CD14-positive monocyte (primary cell): ENCODE results near the gene KLK15. TPM values are rescaled to one million over a fixed set of nuclear protein-coding genes. Genes with fewer than 3 reads are reported as not detected.
A peak's percentile ranks its signal among the peaks of the same experiment; 100 is the strongest.

Experiments used
- DNase-seq, 3 donors: peaks; one replicate each; pipeline ENCODE4 v3.0.0-alpha.2; 2011 to 2022
- H2AFZ ChIP-seq: 2 replicates; pipeline ENCODE4 v1.6.0; 2012; ENCODE audit warnings: mild to moderate bottlenecking, low read depth, low read length, inconsistent platforms; ENCODE audit not compliant: insufficient read depth, poor library complexity, severe bottlenecking
- H3K27ac ChIP-seq, 2 donors: 1 replicate in 1 of 2; 2 replicates in 1 of 2; pipeline ENCODE4 v1.5.1; 2012 to 2013; ENCODE audit warnings: low read length in 2 of 2, control low read depth in 1 of 2, inconsistent platforms in 1 of 2, low read depth in 1 of 2, mild to moderate bottlenecking in 1 of 2
- H3K27me3 ChIP-seq, 2 donors: one replicate each; pipeline versions ENCODE4 v1.6.0 to v1.6.1; 2011 to 2013; ENCODE audit warnings: low read length in 2 of 2; ENCODE audit not compliant: control insufficient read depth in 2 of 2, insufficient read depth in 2 of 2
- H3K36me3 ChIP-seq, 2 donors: replicated peaks in 1 of 2; 1 replicate in 1 of 2; 2 replicates in 1 of 2; pipeline versions ENCODE4 v1.5.1 to v1.6.1; 2012 to 2013; ENCODE audit warnings: low read length in 2 of 2, control low read depth in 1 of 2, inconsistent platforms in 1 of 2, mild to moderate bottlenecking in 1 of 2; ENCODE audit not compliant: insufficient read depth in 2 of 2, control insufficient read depth in 1 of 2
- H3K4me1 ChIP-seq, 2 donors: 1 replicate in 1 of 2; 2 replicates in 1 of 2; pipeline versions ENCODE4 v1.5.1 to v1.6.1; 2012 to 2013; ENCODE audit warnings: low read length in 2 of 2, control low read depth in 1 of 2, inconsistent platforms in 1 of 2, mild to moderate bottlenecking in 1 of 2, moderate library complexity in 1 of 2; ENCODE audit not compliant: insufficient read depth in 2 of 2, control insufficient read depth in 1 of 2
- H3K4me2 ChIP-seq: replicated peaks from 2 replicates; pipeline ENCODE3; 2012; ENCODE audit warnings: low read length, moderate library complexity, mild to moderate bottlenecking; ENCODE audit not compliant: poor library complexity, severe bottlenecking; ENCODE audit errors: extremely low read depth
- H3K4me3 ChIP-seq, 3 experiments: fragments of 200-600 bp in 1 of 3; sonication (generic) in 1 of 3; replicated peaks in 1 of 3; 1 replicate in 2 of 3; 2 replicates in 1 of 3; pipeline ENCODE4 v1.5.1; 2011 to 2013; ENCODE audit warnings: low read length in 3 of 3, mild to moderate bottlenecking in 3 of 3, control low read depth in 2 of 3, low read depth in 2 of 3, inconsistent platforms in 1 of 3, moderate library complexity in 1 of 3
- H3K79me2 ChIP-seq: 2 replicates; pipeline ENCODE4 v1.6.0; 2012; ENCODE audit warnings: mild to moderate bottlenecking, control low read depth, inconsistent platforms, low read length, moderate library complexity; ENCODE audit not compliant: insufficient read depth
- H3K9ac ChIP-seq: 2 replicates; pipeline ENCODE4 v1.6.0; 2017; ENCODE audit warnings: low read length, mild to moderate bottlenecking; ENCODE audit not compliant: insufficient read depth, poor library complexity, severe bottlenecking
- H3K9me3 ChIP-seq, 2 donors: replicated peaks in 1 of 2; 1 replicate in 1 of 2; 2 replicates in 1 of 2; pipeline versions ENCODE4 v1.5.1 to v1.6.1; 2012 to 2013; ENCODE audit warnings: low read length in 2 of 2, control low read depth in 1 of 2; ENCODE audit not compliant: control insufficient read depth in 1 of 2, insufficient read depth in 1 of 2
- H4K20me1 ChIP-seq: 2 replicates; pipeline ENCODE4 v1.6.0; 2012; ENCODE audit warnings: mild to moderate bottlenecking, low read length, control low read depth, moderate library complexity; ENCODE audit not compliant: insufficient read depth
- H3K27ac Mint-ChIP-seq, 7 donors: one replicate each; pipeline ENCODE4 v1.8.0; 2020; ENCODE audit warnings: mild to moderate bottlenecking in 7 of 7, mixed read lengths in 7 of 7, moderate library complexity in 6 of 7, inconsistent platforms in 2 of 7
- H3K27me3 Mint-ChIP-seq, 3 donors: one replicate each; pipeline ENCODE4 v1.8.0; 2021 to 2022; ENCODE audit warnings: low read depth in 3 of 3, mild to moderate bottlenecking in 3 of 3, mixed read lengths in 3 of 3, moderate library complexity in 3 of 3, inconsistent platforms in 1 of 3
- H3K36me3 Mint-ChIP-seq, 2 donors: one replicate each; pipeline ENCODE4 v1.8.0; 2020; ENCODE audit warnings: mixed read lengths in 2 of 2, inconsistent platforms in 1 of 2, mild to moderate bottlenecking in 1 of 2
- H3K4me1 Mint-ChIP-seq: one replicate; pipeline ENCODE4 v1.8.0; 2020; ENCODE audit warnings: mild to moderate bottlenecking, mixed read lengths
- H3K4me3 Mint-ChIP-seq, 2 donors: one replicate each; pipeline ENCODE4 v1.8.0; 2020; ENCODE audit warnings: mild to moderate bottlenecking in 2 of 2, mixed read lengths in 2 of 2, moderate library complexity in 1 of 2
- H3K9me3 Mint-ChIP-seq, 7 donors: one replicate each; pipeline ENCODE4 v1.8.0; 2020 to 2022; ENCODE audit warnings: mixed read lengths in 7 of 7, mild to moderate bottlenecking in 6 of 7, moderate library complexity in 6 of 7, inconsistent platforms in 2 of 7
- WGBS: methylation state at CpG from one replicate; pipeline ENCODE4 v1.1.5; 2013; ENCODE audit warnings: missing lambda C conversion rate; ENCODE audit not compliant: insufficient coverage; 5-methylcytosine and 5-hydroxymethylcytosine counted together
- intact Hi-C, 2 donors: fragments of 100-400 bp; cut with micrococcal nuclease; formaldehyde crosslinking; loops; one replicate each; pipeline versions ENCODE4 v1.15.0 to v1.15.1; 2023
- polyA plus RNA-seq, 3 donors: library from polyadenylated mRNA; depleted of rRNA in 1 of 3; unstranded in 2 of 3; stranded (reverse) in 1 of 3; fragments of 300-500 nt in 2 of 3; fragments of >200 nt in 1 of 3; fragmentation: Illumina TruSeq in 2 of 3; gene quantifications; 1 replicate in 2 of 3; 2 replicates in 1 of 3; pipeline ENCODE4 v1.2.3, GENCODE V29; 2012 to 2021
- TF ChIP-seq, protein P1 (sequence below): fragments of 200-600 bp; IDR thresholded peaks from one replicate; pipeline ENCODE4 v1.8.0; 2022; ENCODE audit warnings: antibody characterized with exemption, mild to moderate bottlenecking

KLK15 gene
- polyA plus RNA-seq, 3 donors = not detected

DNA sequence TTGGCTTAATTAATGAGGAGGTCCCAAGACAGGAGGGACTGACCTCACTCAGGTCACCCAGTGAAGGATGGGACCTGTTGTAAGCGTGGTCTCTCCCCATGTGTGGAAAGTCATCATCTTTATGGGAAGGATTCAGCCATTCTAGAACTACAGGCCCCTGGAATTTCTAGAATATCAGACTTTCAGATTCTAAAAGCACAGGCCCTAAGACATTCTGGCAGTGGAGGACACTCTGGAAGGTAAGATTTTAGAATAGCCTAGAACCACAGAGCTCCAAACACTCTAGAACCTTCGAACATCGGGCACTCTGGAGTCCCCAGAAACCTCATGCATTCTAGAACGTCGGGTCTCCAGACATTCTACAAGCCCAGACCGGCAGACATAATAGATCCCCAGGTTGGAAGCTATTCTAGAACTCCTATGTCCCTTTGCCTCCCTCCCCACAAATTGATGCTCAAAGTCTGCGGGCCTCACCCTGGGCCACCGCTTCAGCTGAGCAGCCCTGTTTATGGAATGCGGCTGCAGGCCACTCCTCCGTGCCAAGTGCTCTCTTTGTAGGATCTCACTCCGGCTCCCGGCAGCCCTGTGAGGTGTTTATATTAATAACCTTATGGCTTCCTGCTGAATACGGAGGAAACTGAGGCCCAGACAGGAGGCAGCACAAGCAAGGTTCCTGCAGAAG lies 1.9 kb upstream of the KLK15 start:
- H3K27me3 ChIP-seq = peaks cover 12 to 38% of the 10 kb centered on the region in 2 donors
- peak overlapping the region; percentile 54 for H3K9ac ChIP-seq
- intact Hi-C loops = no loop called here

DNA sequence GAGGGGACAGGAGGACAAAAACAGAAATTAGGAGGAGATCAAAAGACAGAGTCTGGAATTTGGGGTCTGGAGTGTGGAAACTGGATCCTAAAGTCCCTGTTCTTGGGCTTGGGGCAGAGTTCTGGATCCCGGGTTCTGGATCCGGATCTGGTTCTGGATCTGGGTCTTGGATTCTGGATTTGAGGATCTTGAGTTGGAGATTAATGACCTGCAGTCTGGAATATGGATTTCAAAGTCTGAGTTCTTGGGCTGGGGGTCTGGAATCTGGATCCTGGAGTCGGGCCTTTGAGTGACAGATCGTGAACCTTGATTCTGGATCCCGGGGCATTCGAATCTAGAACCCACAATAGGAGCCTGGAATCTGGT lies 411 bp upstream of the KLK15 start:
- intact Hi-C loops = no loop called here
- Histone ChIP-seq H3K9ac (no peak overlapping the region), H3K9me3 (no peaks in the 10 kb centered on the region), H2AFZ (no peak overlapping the region), H3K4me2 (no peak overlapping the region), H3K36me3 (no peaks in the 10 kb centered on the region), H3K27ac (no peak overlapping the region), H3K4me3 (no peak overlapping the region), H3K27me3 (peaks cover 12 to 38% of the 10 kb centered on the region in 2 donors), H4K20me1 (no peaks in the 10 kb centered on the region), H3K4me1 (peaks cover 8 to 11% of the 10 kb centered on the region in 2 donors), H3K79me2 (no peaks in the 10 kb centered on the region)
- TF ChIP-seq, protein P1, sequence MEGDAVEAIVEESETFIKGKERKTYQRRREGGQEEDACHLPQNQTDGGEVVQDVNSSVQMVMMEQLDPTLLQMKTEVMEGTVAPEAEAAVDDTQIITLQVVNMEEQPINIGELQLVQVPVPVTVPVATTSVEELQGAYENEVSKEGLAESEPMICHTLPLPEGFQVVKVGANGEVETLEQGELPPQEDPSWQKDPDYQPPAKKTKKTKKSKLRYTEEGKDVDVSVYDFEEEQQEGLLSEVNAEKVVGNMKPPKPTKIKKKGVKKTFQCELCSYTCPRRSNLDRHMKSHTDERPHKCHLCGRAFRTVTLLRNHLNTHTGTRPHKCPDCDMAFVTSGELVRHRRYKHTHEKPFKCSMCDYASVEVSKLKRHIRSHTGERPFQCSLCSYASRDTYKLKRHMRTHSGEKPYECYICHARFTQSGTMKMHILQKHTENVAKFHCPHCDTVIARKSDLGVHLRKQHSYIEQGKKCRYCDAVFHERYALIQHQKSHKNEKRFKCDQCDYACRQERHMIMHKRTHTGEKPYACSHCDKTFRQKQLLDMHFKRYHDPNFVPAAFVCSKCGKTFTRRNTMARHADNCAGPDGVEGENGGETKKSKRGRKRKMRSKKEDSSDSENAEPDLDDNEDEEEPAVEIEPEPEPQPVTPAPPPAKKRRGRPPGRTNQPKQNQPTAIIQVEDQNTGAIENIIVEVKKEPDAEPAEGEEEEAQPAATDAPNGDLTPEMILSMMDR = no peak
- 96% methylated on average over 6 of the region's 6 CpGs for WGBS
- H3K27ac Mint-ChIP-seq = no peak overlapping the region
- H3K27me3 Mint-ChIP-seq = peaks cover 50 to 69% (median 54%) of the 10 kb centered on the region in 3 donors
- H3K4me3 Mint-ChIP-seq = peak overlapping the region in 1 of 2 donors; percentile 43
- DNase-seq = no peak
- H3K36me3 Mint-ChIP-seq = peaks cover 0 to 2% of the 10 kb centered on the region in 2 donors
- peaks cover 13% of the 10 kb centered on the region for H3K4me1 Mint-ChIP-seq
- peaks cover 0 to 6% (median 0%) of the 10 kb centered on the region in 7 donors for H3K9me3 Mint-ChIP-seq

More for the DNA sequence above, 1.9 kb upstream of the KLK15 start:
- Mint-ChIP-seq H3K36me3 (peaks cover 0 to 2% of the 10 kb centered on the region in 2 donors), H3K27ac (peak overlapping the region in 1 of 7 donors; percentile 5), H3K4me3 (peak overlapping the region; percentile 79 to 95), H3K9me3 (peaks cover 0 to 8% (median 0%) of the 10 kb centered on the region in 7 donors), H3K27me3 (peaks cover 50 to 78% (median 55%) of the 10 kb centered on the region in 3 donors), H3K4me1 (peaks cover 13% of the 10 kb centered on the region)
- Histone ChIP-seq H3K4me3 (peak overlapping the region; percentile 40 to 77 (median 50)), H3K4me1 (peaks cover 8 to 11% of the 10 kb centered on the region in 2 donors), H3K36me3 (no peaks in the 10 kb centered on the region), H2AFZ (peak overlapping the region; percentile 84), H3K4me2 (peak overlapping the region; percentile 81), H3K27ac (no peak overlapping the region), H3K79me2 (no peaks in the 10 kb centered on the region), H3K9me3 (no peaks in the 10 kb centered on the region), H4K20me1 (no peaks in the 10 kb centered on the region)
- TF ChIP-seq, protein P1 = no peak
- DNase-seq = no peak
- WGBS = 27% methylated on average over 3 of the region's 13 CpGs
